Upper lobe of left lung (tissue), 4 donors: Measurements from ENCODE around the gene GTSE1.

Experiments
- POLR2A ChIP-seq, 4 donors: fragments of 450-650 bp; IDR thresholded peaks; one replicate each; pipeline ENCODE4 v1.5.1; 2016 to 2017; ENCODE audit warnings: antibody characterized with exemption in 4 of 4, mild to moderate bottlenecking in 2 of 4
- POLR2AphosphoS5 ChIP-seq, 2 donors: sonication (generic); formaldehyde crosslinking; IDR thresholded peaks; one replicate each; pipeline ENCODE4 v1.5.1; 2017; ENCODE audit warnings: antibody characterized with exemption in 2 of 2
- TF ChIP-seq, protein P1 (sequence below), 6 experiments: fragments of 450-650 bp in 4 of 6; fragments of 200-600 bp in 2 of 6; sonication (generic) in 2 of 6; IDR thresholded peaks; one replicate each; pipeline ENCODE4 v1.5.1; 2016 to 2019; ENCODE audit warnings: antibody characterized with exemption in 6 of 6

GRCh38 chr22:46373921-46374662 is 77.4 kb downstream of the GTSE1 start:
- TF ChIP-seq POLR2AphosphoS5 (IDR thresholded peaks at IDR 0.05) (no peak), POLR2A (IDR thresholded peaks at IDR 0.05) (no peak)
- TF ChIP-seq, protein P1, sequence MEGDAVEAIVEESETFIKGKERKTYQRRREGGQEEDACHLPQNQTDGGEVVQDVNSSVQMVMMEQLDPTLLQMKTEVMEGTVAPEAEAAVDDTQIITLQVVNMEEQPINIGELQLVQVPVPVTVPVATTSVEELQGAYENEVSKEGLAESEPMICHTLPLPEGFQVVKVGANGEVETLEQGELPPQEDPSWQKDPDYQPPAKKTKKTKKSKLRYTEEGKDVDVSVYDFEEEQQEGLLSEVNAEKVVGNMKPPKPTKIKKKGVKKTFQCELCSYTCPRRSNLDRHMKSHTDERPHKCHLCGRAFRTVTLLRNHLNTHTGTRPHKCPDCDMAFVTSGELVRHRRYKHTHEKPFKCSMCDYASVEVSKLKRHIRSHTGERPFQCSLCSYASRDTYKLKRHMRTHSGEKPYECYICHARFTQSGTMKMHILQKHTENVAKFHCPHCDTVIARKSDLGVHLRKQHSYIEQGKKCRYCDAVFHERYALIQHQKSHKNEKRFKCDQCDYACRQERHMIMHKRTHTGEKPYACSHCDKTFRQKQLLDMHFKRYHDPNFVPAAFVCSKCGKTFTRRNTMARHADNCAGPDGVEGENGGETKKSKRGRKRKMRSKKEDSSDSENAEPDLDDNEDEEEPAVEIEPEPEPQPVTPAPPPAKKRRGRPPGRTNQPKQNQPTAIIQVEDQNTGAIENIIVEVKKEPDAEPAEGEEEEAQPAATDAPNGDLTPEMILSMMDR (IDR thresholded peaks at IDR 0.05), result no peak
